Measurements from ENCODE around the gene RPTOR.

DNA sequence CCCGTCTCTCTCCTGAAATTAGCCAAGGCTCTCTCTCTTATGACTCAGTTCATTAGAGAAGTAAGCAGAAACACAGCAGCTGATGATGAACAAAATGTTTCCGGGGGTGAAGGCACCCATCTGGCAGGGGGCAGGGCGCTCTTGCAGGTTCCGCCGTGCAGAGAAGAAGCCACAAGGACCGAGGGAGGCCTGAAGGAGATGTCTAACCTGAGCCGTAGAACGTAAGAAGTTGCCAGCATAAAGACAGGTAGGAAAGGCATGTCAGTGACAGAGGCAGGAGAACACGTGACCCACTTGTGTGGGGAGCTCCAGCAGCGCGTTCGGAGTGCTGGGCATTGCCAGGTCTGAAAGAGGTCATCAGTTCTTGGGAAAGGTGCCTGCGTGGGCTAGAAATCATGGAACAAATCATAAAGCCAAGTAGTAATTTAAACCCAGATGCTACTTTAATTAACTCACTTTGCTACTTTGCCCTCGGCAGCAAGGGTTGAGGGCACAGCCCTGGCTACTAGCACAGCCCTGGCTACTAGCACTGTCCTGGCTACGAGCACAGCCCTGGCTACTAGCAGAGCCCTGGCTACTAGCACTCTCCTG is 198.6 kb downstream of the RPTOR start:
- TF ChIP-seq EZH2phosphoT487 (IDR thresholded peaks at IDR 0.05; ENCODE audit: borderline replicate concordance, low read length) = no peak
- TF ChIP-seq, protein P1, sequence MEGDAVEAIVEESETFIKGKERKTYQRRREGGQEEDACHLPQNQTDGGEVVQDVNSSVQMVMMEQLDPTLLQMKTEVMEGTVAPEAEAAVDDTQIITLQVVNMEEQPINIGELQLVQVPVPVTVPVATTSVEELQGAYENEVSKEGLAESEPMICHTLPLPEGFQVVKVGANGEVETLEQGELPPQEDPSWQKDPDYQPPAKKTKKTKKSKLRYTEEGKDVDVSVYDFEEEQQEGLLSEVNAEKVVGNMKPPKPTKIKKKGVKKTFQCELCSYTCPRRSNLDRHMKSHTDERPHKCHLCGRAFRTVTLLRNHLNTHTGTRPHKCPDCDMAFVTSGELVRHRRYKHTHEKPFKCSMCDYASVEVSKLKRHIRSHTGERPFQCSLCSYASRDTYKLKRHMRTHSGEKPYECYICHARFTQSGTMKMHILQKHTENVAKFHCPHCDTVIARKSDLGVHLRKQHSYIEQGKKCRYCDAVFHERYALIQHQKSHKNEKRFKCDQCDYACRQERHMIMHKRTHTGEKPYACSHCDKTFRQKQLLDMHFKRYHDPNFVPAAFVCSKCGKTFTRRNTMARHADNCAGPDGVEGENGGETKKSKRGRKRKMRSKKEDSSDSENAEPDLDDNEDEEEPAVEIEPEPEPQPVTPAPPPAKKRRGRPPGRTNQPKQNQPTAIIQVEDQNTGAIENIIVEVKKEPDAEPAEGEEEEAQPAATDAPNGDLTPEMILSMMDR (conservative IDR thresholded peaks at IDR 0.05; ENCODE audit: low read depth, low read length) = no peak
